Stimulated activated naive CD4-positive, alpha-beta T cell treated with Interleukin-2 at 50 U/mL for 16 hours (primary cell): ENCODE data around the gene COL23A1.

ENCODE experiments used
- DNase-seq: peaks from one replicate; lab custom pipeline; 2025; lab: John Stamatoyannopoulos, UW

The COL23A1 gene

DNA sequence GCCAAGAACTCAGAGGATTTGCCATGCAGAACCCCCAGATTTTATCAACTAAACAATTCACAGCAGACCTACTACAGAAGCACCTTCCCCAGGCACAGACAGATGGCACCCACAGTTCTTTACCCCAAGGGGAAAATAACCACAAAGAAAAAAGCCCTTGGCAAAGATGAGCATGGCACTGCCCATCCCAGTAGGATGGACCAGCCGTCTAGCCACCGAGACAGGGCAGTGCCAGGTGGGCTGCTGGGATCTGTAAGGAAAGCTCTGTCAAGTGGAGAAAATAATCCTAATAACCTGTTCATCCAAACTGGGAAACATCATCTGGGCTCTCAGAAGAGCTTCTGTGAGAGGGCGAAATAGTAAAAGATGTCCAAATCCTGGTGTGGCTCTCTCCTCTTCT lies 130.0 kb downstream of the COL23A1 start:
- DNase-seq, result no peak

DNA sequence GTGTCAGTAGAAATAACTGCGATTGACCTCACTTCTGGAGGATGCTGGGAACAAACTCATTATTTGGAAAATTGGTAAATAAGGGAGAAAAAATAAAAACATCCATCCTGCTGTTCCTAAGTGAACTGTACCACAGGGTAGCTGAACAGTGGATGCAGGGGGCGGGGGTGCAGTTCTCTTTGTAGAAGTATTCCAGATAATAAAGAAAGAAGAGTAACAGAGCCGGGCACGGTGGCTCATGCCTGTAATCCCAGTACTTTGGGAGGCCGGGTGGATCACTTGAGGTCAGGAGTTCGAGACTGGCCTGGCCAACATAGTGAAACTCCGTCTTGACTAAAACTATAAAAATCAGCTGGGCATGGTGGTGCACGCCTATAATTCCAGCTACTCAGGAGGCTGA lies 132.1 kb downstream of the COL23A1 start:
- no peak for DNase-seq

- DNase-seq, result no peak
Measured at GRCh38 chr5:178457471-178457870, 132.7 kb downstream of the COL23A1 start.

DNA sequence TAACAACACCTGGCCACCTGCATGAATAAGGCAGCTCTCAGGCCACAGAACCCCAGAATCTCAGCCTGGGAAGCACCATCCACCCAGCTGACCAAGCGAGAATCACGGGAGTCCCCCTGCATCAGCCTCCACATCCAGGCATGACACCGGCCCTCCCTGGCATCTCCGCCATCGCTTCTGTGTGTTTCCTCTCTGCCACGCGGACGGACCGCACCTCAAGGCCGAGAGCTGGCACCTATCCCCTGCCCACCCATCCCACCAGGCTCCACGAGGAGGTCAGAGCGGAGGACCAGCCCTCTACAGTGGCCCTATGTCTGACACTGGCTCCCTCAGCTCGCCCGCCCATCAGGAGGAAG lies 134.7 kb downstream of the COL23A1 start:
- no peak for DNase-seq

DNA sequence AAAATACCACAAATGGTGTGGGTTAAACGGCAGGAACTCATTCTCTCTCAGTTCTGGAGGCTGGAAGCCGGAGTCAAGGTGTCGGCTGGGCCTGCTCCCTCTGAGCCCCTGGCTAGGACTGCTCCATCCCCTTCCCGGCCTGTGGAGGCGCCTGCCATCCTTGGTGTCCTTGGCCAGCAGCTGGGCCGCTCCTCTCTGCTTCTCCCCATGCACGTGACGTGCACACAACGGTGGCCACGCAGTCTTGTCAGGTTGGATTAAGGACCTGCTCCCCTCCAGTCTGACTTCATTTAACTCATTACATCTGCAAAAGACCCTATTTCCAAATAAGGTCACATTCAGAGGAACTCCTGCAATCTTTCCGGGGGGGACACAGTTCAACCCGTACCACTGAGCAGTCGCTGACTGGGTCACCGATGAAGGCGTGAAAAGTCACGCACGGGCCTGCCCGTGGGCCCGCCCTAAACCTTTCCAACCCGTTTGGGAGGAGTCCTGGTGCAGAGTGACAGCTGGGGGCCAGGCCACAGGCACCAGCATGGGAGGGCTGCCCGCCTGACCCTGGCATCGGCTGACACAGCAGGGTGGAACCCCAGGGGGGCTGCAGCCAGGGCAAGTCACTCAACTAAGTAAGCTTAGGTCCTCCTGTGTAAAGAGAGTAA lies 135.2 kb downstream of the COL23A1 start:
- DNase-seq, result no peak

- DNase-seq, result no peak
Measured at GRCh38 chr5:178454303-178454702, 135.9 kb downstream of the COL23A1 start.

GRCh38 chr5:178453224-178453623 lies 137.0 kb downstream of the COL23A1 start:
- no peak for DNase-seq

- DNase-seq, result no peak
Measured at GRCh38 chr5:178450121-178451028, 139.8 kb downstream of the COL23A1 start.

- no peak for DNase-seq
Measured at GRCh38 chr5:178449163-178450070, 140.8 kb downstream of the COL23A1 start.

GRCh38 chr5:178445534-178445933 lies 144.7 kb downstream of the COL23A1 start:
- DNase-seq, result no peak

DNA sequence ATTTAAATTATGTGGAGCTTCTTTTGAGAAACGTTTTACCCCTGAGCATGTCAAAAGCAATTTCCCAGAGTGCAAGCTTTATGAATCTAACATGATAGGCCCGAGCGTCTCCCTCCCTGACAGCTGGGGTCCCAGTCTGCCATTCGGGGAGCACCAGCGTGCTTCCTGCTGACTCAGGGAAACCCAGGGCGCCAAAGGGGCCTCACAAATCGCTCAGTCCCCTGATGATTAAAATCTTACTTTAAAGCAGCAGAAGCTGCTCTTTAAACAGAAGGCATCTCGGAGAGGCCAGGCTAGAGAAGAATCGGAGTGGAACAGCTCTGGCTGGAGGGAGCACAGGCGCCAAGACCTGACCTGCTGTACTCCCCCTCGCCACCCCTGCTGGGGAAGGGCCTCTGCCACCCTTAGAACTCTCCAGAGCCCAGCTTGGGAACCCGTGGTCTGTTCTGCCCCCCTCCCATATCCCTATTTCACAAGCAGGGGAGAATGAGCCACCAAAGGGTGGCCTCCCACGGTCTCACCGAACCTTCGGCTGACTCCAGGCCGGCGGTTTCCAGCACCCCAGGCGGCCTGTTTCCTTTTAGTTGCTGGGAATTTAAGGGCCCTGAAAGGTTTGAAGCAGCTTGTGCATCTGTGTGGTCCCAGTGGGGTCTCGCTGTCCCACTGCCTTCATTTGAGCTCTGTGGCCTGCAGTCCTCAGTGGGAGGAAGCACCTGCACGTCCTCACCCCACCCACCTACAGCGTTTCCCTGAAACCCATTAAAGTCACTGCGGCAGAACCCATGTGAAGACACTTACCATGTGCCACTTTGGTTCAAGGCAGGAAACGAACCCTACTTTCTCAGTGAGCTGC lies 147.6 kb downstream of the COL23A1 start:
- no peak for DNase-seq

- no peak for DNase-seq
Measured at GRCh38 chr5:178441486-178442270, 148.5 kb downstream of the COL23A1 start.

DNA sequence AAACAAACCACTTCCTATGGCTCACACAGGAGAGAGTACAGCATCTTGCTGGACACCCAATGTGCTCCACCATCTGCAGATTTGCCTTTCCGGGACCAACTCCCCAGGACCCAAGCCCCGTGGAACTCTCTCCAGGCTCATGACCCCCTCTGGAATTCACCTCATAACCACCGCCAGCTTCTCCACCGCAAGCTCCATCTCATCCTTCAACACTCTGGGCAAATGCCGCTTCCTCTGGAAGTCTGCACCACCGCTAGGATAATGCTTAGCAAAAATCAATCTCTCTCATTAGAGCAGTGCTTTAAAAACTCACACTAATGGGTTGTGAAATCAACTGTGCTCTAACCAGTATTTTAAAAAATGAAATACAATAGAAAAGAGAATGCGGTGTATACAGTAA lies 150.0 kb downstream of the COL23A1 start:
- DNase-seq, result no peak

- DNase-seq, result no peak
Measured at GRCh38 chr5:178439493-178440180, 150.6 kb downstream of the COL23A1 start.

DNA sequence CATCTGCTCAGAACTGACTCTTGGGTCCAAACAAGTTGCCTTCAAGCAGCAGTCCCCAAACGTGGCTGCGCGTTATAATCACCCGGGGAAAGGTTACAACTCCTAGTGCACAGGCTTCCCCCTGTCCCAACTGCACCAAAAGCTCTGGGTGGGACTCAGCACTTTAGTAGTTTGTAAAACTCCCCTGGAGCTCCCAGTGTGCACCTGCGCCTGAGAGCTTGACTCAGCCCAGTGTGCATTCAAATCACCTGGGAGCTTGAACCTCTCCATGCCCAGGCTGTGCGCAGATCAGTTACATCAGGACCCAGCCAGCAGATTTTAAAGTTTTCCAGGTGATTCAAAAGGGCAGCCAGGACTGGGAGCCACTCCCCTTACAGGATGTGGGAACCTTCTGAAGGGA lies 151.4 kb downstream of the COL23A1 start:
- no peak for DNase-seq

DNA sequence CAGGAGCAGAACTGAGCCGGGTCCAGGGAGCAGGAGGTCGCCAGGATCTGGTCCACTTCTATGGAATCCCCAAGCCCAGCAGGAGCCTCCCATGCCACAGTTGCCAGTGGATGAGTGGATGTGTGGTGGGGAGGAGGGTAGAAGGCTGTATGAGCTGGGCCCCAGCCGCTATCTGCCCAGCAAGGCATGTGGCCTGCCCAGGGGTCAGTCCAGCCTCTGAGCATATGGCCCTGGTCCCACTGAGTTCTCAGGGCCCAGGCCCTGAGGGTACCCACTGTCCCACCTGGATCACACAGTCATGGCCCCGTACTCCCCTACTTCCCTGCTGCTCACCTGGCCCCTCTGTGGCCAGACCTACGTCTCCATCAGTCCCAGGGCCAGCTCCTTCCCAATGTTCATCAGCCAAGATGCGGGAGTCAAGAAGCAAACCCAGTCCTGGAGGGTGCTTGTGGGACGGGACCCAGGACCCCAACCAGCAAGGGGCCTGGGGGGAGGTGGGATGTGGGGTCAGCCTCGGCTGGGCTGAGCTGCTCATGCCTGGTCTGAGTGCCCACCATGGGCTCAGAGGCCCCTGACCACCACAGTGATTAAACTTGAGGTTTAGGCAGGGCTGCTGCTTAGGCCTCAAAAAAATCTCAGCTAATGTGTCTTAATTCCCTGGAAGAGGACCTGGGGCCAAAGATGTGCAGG lies 152.7 kb downstream of the COL23A1 start:
- no peak for DNase-seq

DNA sequence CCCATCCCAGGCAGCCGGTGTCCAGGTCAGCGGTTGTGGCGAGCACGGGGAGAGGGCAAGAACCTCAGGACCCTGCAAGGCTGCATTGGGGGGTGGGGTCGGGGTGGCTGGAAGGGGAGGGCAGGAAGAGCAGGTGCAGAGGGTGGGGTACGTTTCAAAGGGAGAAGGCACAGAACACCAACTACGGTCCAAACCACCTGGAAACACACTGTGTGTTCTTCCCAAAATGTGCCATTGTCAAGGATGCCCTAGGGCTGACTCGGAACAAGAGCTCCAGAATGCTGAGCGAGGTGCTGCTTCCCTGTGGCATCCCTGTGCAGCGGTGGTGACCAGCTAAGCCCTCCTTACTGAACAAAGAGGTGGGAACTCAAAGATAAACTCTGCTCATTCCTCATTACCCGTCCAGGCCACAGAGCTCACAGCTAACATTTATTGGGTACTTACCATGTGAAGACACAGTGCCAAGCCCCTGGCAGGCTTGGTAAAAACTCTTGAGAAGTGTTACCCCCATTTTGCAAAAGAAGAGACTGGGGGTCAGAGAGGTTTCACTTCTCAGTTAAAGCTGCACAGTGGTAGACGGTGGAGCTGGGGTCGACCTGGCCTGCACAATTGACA lies 153.8 kb downstream of the COL23A1 start:
- DNase-seq, result no peak

- no peak for DNase-seq
Measured at GRCh38 chr5:178435321-178436238, 154.6 kb downstream of the COL23A1 start.
